GM18861 (cell line): ENCODE data around the gene CDK9.
"Not testable (repeated sequence)": the region's sequence is repeated elsewhere in the genome, so short reads cannot be mapped to it uniquely, and the experiment has no call there.

Experiments
- ATAC-seq: cut with Tn5 transposase; IDR thresholded peaks from one replicate; pipeline ENCODE4 v1.9.1; 2021; ENCODE audit not compliant: unreplicated experiment

CDK9 gene

GRCh38 chr9:127817881-127818434, 32.1 kb downstream of the CDK9 start:
- ATAC-seq: no peak

GRCh38 chr9:127818574-127818973, 32.7 kb downstream of the CDK9 start:
- ATAC-seq: no peak

GRCh38 chr9:127822108-127822507, 36.3 kb downstream of the CDK9 start:
- no peak for ATAC-seq

- no peak for ATAC-seq
Measured at GRCh38 chr9:127825319-127826051, 39.7 kb downstream of the CDK9 start.

GRCh38 chr9:127826253-127826913, 40.5 kb downstream of the CDK9 start:
- ATAC-seq: no peak

GRCh38 chr9:127828262-127829031, 42.6 kb downstream of the CDK9 start:
- no peak for ATAC-seq

- ATAC-seq: no peak
Measured at GRCh38 chr9:127829205-127829906, 43.5 kb downstream of the CDK9 start.

GRCh38 chr9:127832248-127832647, 46.4 kb downstream of the CDK9 start:
- ATAC-seq: no peak

GRCh38 chr9:127833555-127833954, 47.7 kb downstream of the CDK9 start:
- no peak for ATAC-seq

- no peak for ATAC-seq
Measured at GRCh38 chr9:127835991-127836516, 50.2 kb downstream of the CDK9 start.

GRCh38 chr9:127836561-127836960, 50.7 kb downstream of the CDK9 start:
- not testable (repeated sequence) for ATAC-seq

- no peak for ATAC-seq
Measured at GRCh38 chr9:127837346-127837745, 51.5 kb downstream of the CDK9 start.

- ATAC-seq: no peak
Measured at GRCh38 chr9:127838375-127839078, 52.7 kb downstream of the CDK9 start.
